ENCODE data around the gene SMAD5.

SMAD5 gene

GRCh38 chr5:136199408-136199807 lies 66.8 kb downstream of the SMAD5 start:
- DNase-seq, result no peak

- no peak for DNase-seq
Observed at GRCh38 chr5:136200130-136200529, 67.5 kb downstream of the SMAD5 start.

GRCh38 chr5:136200761-136201160 lies 68.1 kb downstream of the SMAD5 start:
- no peak for DNase-seq

GRCh38 chr5:136201870-136202269 lies 69.2 kb downstream of the SMAD5 start:
- DNase-seq, result no peak

GRCh38 chr5:136202469-136203205 lies 70.0 kb downstream of the SMAD5 start:
- DNase-seq, result no peak

GRCh38 chr5:136203303-136203922 lies 70.8 kb downstream of the SMAD5 start:
- DNase-seq, result no peak

GRCh38 chr5:136205061-136205702 lies 72.5 kb downstream of the SMAD5 start:
- DNase-seq, result no peak

GRCh38 chr5:136205941-136206340 lies 73.3 kb downstream of the SMAD5 start:
- DNase-seq, result no peak

GRCh38 chr5:136206361-136206760 lies 73.7 kb downstream of the SMAD5 start:
- no peak for DNase-seq

GRCh38 chr5:136207631-136208030 lies 75.0 kb downstream of the SMAD5 start:
- DNase-seq, result no peak

- no peak for DNase-seq
Observed at GRCh38 chr5:136208916-136209315, 76.3 kb downstream of the SMAD5 start.

GRCh38 chr5:136209346-136209910 lies 76.8 kb downstream of the SMAD5 start:
- DNase-seq, result no peak

- DNase-seq, result no peak
Observed at GRCh38 chr5:136210259-136210658, 77.6 kb downstream of the SMAD5 start.

- DNase-seq, result no peak
Observed at GRCh38 chr5:136211282-136212040, 78.8 kb downstream of the SMAD5 start.

- peak; percentile 20 to 39 for DNase-seq
Observed at GRCh38 chr5:136212252-136212721, 79.6 kb downstream of the SMAD5 start.

- DNase-seq, result no peak
Observed at GRCh38 chr5:136213919-136214493, 81.4 kb downstream of the SMAD5 start.

- no peak for DNase-seq
Observed at GRCh38 chr5:136215812-136216211, 83.2 kb downstream of the SMAD5 start.

- no peak for DNase-seq
Observed at GRCh38 chr5:136216230-136216629, 83.6 kb downstream of the SMAD5 start.

- no peak for DNase-seq
Observed at GRCh38 chr5:136221340-136221739, 88.7 kb downstream of the SMAD5 start.

- DNase-seq, result no peak
Observed at GRCh38 chr5:136222580-136223235, 90.1 kb downstream of the SMAD5 start.

- DNase-seq, result no peak
Observed at GRCh38 chr5:136225796-136226195, 93.2 kb downstream of the SMAD5 start.

- no peak for DNase-seq
Observed at GRCh38 chr5:136226401-136226800, 93.8 kb downstream of the SMAD5 start.
